ENCODE measurements around the gene TCTN2.

- TF ChIP-seq CTCF (conservative IDR thresholded peaks at IDR 0.05 in 1 of 2, IDR thresholded peaks at IDR 0.05 in 1 of 2; ENCODE audit: extremely low read depth in 1 of 2, insufficient read depth in 1 of 2, low read depth in 1 of 2, low read length in 2 of 2) = no peak
- no peak for TF ChIP-seq EZH2 (IDR thresholded peaks at IDR 0.05; ENCODE audit: borderline replicate concordance, low read length)
These were observed 61.3 kb downstream of the TCTN2 start for GRCh38 chr12:123732251-123732650.

Data from mammary epithelial cell (primary cell).